Measurements from ENCODE around the gene DLX3. TPM values are rescaled to one million over a fixed set of nuclear protein-coding genes. Genes with fewer than 3 reads are reported as not detected.

Gene DLX3
- total RNA-seq, 1 donor from 2014 or later: not detected

DNA sequence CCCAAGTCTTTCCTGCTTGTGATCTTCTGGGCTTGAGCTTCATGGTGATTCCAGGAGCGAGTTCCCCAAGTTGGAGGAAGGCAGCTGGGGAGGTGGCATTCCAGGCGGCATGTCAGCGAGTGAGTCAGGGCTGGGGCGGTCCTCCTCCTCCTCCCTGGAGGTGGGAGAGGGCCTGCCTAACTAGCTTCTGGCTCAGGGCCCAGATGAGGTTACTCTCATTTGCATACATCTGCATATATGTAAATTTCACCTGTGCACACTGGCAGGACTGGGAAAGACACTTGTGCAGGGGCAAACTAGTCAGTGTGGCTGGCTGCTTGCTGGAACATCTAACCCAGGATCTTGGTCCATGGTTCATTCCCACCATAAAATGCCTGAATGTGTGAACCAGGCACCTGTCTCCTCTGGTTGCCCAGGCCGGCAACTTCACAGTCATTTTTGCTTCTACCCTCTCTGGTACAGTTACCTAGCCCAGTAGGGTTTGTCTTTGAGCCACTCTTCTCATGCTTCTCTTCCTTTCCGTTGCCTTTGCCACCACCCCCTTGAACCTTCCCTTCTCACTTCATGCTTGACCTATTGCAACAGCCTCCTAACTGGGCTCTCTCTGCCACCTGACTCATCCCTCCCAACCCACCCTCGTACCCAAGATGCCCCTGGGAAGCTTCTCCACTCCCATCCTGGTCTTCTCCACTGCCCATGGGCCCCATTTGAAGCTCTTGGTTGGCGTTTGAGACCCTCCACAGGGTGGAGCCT lies 35.7 kb downstream of the DLX3 start:
- no peak for DNase-seq
- no peak for ATAC-seq (ENCODE audit: low read depth)
- H3K27me3 Mint-ChIP-seq: peaks cover 39% of the 10 kb centered on the region
- TF ChIP-seq CTCF (IDR thresholded peaks at IDR 0.05): no peak
- no peaks in the 10 kb centered on the region for H3K36me3 Mint-ChIP-seq (ENCODE audit: low read depth)
- H3K4me1 Mint-ChIP-seq: peaks cover 10% of the 10 kb centered on the region
- CTCF ChIA-PET: interaction anchor here (1.1 kb wide), 1 partner anchor 39 kb away, joined by 4 read pairs; no protein-coding TSS in a partner anchor
- intact Hi-C loops (cut with micrococcal nuclease): no loop called here
- H3K9me3 Mint-ChIP-seq: no peaks in the 10 kb centered on the region
- no peak overlapping the region for H3K27ac Mint-ChIP-seq
- H3K4me3 Mint-ChIP-seq: no peak overlapping the region
- POLR2A ChIA-PET: no interaction called here

GRCh38 chr17:49958723-49959122 lies 36.3 kb downstream of the DLX3 start:
- Mint-ChIP-seq H3K4me1 (peaks cover 3% of the 10 kb centered on the region), H3K9me3 (no peaks in the 10 kb centered on the region), H3K4me3 (no peak overlapping the region), H3K36me3 (ENCODE audit: low read depth) (no peaks in the 10 kb centered on the region), H3K27me3 (peaks cover 39% of the 10 kb centered on the region), H3K27ac (no peak overlapping the region)
- POLR2A ChIA-PET: no interaction called here
- intact Hi-C loops (cut with micrococcal nuclease): no loop called here
- TF ChIP-seq CTCF (IDR thresholded peaks at IDR 0.05): no peak
- no peak for DNase-seq
- ATAC-seq (ENCODE audit: low read depth): no peak
- CTCF ChIA-PET: interaction anchor here (1.1 kb wide), 1 partner anchor 39 kb away, joined by 4 read pairs; no protein-coding TSS in a partner anchor

GRCh38 chr17:49957350-49957749 lies 37.7 kb downstream of the DLX3 start:
- no peaks in the 10 kb centered on the region for H3K36me3 Mint-ChIP-seq (ENCODE audit: low read depth)
- TF ChIP-seq CTCF (IDR thresholded peaks at IDR 0.05): no peak
- ChIA-PET CTCF (interaction anchor here (1.1 to 2.2 kb wide), 2 partner anchors 40 to 1279 kb away, joined by 3 to 9 read pairs; no protein-coding TSS in a partner anchor), POLR2A (no interaction called here)
- H3K27me3 Mint-ChIP-seq: peaks cover 38% of the 10 kb centered on the region
- H3K4me1 Mint-ChIP-seq: no peaks in the 10 kb centered on the region
- intact Hi-C loops (cut with micrococcal nuclease): no loop called here
- DNase-seq: no peak
- H3K4me3 Mint-ChIP-seq: no peak overlapping the region
- no peak for ATAC-seq (ENCODE audit: low read depth)
- H3K27ac Mint-ChIP-seq: no peak overlapping the region
- no peaks in the 10 kb centered on the region for H3K9me3 Mint-ChIP-seq

DNA sequence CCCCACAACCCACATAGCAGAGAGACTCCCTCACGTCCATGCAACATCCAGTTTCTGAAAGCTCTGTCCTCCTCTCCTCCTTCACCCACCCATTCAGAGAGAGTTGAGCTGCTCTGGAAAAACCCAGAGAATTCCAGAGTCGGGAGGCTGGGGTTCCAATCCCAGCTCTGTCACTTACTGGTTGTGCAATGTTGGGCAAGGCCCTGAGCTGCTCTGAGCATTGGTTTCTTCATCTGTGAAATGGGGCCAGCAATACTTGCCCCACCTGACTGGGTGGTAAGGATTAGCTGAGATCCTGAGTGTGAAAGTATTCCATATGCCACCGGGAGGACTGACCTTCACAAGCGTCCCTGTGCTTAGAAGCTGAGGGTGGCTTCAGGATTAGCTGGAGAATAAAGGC lies 38.2 kb downstream of the DLX3 start:
- ChIA-PET CTCF (interaction anchor here (1.0 to 2.2 kb wide), 3 partner anchors 39 to 1278 kb away, joined by 3 to 9 read pairs (median 3); partner anchors contain the start of gene DLX3), POLR2A (no interaction called here)
- no peaks in the 10 kb centered on the region for H3K4me1 Mint-ChIP-seq
- H3K4me3 Mint-ChIP-seq: no peak overlapping the region
- ATAC-seq (ENCODE audit: low read depth) (no peak), DNase-seq (no peak)
- no peaks in the 10 kb centered on the region for H3K9me3 Mint-ChIP-seq
- intact Hi-C loops (cut with micrococcal nuclease): no loop called here
- TF ChIP-seq CTCF (IDR thresholded peaks at IDR 0.05): no peak
- H3K27ac Mint-ChIP-seq: no peak overlapping the region
- no peaks in the 10 kb centered on the region for H3K36me3 Mint-ChIP-seq (ENCODE audit: low read depth)
- H3K27me3 Mint-ChIP-seq: peaks cover 38% of the 10 kb centered on the region

GRCh38 chr17:49955157-49955556 lies 39.9 kb downstream of the DLX3 start:
- no peak for ATAC-seq (ENCODE audit: low read depth)
- TF ChIP-seq CTCF (IDR thresholded peaks at IDR 0.05): no peak
- H3K9me3 Mint-ChIP-seq: no peaks in the 10 kb centered on the region
- no peaks in the 10 kb centered on the region for H3K36me3 Mint-ChIP-seq (ENCODE audit: low read depth)
- DNase-seq: no peak
- ChIA-PET POLR2A (no interaction called here), CTCF (no interaction called here)
- intact Hi-C loops (cut with micrococcal nuclease): no loop called here
- H3K27me3 Mint-ChIP-seq: peaks cover 36% of the 10 kb centered on the region
- no peaks in the 10 kb centered on the region for H3K4me1 Mint-ChIP-seq
- no peak overlapping the region for H3K4me3 Mint-ChIP-seq
- H3K27ac Mint-ChIP-seq: no peak overlapping the region
